NCI-H2171 treated with DMSO at 0.1 percent for 48 hours (cell line): Measurements from ENCODE around the gene PMM2.
"Not testable (repeated sequence)": the region's sequence is repeated elsewhere in the genome, so short reads cannot be mapped to it uniquely, and the experiment has no call there.

ENCODE experiments used
- DNase-seq: peaks from one replicate; lab custom pipeline; 2025; lab: John Stamatoyannopoulos, UW

The PMM2 gene

DNA sequence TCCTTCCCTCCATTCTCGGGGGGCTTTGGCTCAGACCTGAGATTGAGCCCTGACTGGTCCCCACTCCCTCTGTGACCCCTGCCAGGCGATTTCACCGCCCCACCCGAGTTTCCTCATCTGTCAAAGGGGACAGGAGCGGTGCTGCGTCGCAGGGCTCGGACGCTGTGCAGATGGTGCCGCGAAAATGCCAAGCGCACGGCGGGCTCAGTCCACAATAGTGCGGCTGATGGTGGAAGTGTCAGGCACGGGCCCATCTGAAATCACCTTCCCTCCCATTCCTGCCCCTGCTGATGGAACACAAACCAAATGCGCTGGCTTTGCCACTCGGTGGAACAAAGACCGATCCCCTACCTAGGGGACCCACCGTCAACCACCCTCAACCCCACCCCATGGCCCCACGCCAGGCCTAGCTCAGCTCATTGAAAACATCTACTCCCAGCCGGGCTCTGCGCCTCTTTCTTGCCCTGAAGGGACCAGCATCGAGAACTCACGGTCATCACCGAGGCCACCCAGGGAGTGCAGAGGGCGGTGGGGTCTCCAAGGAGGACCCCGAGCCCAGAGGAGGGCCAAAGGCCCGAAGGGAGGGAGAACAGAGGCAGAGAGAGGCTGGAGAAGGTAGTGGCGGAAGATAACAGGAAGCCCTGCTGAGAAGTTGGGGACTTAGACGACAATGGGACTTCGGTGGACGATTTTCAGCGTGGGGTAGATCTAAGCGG is 69.7 kb downstream of the PMM2 start:
- DNase-seq: peak; percentile 32

- no peak for DNase-seq
These were observed 70.3 kb downstream of the PMM2 start for GRCh38 chr16:8867932-8868415.

DNA sequence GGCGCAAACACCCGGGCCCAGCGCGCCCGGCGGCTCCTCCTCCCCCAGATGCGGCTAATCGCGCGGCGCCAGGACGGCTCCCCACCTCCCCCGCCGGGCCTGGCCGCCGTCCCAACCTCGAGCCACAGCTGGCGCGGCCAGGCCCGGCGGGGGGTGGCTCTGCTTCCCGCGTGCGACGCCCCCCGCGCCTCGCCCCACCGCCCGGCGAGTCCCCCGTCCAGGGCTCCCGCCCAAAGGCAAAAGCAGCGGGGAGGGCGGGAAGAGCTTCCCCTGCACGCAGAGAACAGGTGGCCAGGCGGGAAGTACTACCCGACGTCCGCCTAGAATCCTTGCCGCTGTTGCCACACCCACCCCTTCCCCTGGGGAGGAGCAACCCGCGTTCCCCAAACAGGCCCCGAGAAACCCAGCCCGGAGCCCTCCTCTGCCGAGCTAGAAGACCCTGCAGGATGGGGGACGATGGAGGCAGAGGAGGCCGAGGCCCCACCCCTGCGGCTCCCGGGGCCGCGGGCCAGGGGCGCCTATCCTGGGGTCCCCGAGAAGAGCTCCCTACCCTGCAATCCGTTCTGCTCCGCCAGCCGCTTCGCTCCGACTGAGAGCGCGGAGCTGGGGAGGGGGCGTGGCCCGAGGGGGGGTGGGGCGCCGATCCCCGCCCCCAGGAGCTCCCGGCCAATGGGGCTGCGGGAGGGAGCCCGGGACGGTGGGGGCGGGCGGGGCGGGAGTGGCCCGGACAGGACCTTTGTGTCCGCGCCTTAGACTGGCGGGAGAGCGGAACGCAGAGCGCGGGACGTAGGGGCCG is 71.0 kb downstream of the PMM2 start, which contains the start of gene CARHSP1:
Gene CARHSP1, minus strand, starts transcription at position 591 of the 796 bp plus-strand sequence. CDS start 9,678 bp downstream, outside the sequence.
- peak; percentile 96 for DNase-seq

GRCh38 chr16:8869212-8869987 is 71.8 kb downstream of the PMM2 start:
- DNase-seq: peak; percentile 94

- not testable (repeated sequence) for DNase-seq
These were observed 72.3 kb downstream of the PMM2 start for GRCh38 chr16:8869988-8870241.

DNA sequence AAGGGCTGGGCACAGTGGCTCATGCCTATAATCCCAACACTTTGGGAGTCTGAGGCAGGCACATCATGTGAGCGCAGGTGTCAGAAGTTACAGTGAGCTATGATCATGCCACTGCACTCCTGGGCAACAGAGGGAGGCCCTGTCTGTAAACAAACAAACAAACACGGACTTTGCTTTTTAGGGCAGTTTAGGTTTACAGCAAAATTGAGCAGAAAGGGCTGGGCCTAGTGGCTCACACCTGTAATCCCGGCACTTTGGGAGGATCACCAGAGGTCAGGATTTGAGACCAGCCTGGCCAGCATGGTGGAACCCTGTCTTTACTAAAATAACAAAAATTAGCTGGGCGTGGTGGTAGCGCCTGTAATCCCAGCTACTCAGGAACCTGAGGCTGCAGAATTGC is 74.4 kb downstream of the PMM2 start:
- no peak for DNase-seq

- DNase-seq: no peak
These were observed 75.6 kb downstream of the PMM2 start for GRCh38 chr16:8872967-8873865.

DNA sequence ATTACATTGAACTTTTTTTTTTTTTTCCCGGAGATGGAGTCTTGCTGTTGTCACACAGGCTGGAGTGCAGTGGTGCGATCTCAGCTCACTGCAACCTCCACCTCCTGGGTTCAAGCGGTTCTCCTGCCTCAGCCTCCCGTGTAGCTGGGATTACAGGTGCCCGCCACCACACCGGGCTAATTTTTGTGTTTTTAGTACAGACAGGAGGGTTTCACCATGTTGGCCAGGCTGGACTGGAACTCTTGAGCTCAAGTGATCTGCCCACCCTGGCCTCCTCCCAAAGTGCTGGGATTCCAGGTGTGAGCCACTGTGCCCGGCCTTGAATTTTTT is 76.2 kb downstream of the PMM2 start:
- not testable (repeated sequence) for DNase-seq

- no peak for DNase-seq
These were observed 76.7 kb downstream of the PMM2 start for GRCh38 chr16:8874388-8874787.

GRCh38 chr16:8875317-8875716 is 77.7 kb downstream of the PMM2 start:
- not testable (repeated sequence) for DNase-seq

GRCh38 chr16:8877894-8878522 is 80.4 kb downstream of the PMM2 start:
- DNase-seq: no peak

GRCh38 chr16:8878523-8878911 is 80.9 kb downstream of the PMM2 start:
- DNase-seq: no peak

- DNase-seq: no peak
These were observed 83.3 kb downstream of the PMM2 start for GRCh38 chr16:8880839-8881510.

GRCh38 chr16:8882041-8882617 is 84.5 kb downstream of the PMM2 start, which contains the start of gene LITAFD:
Gene LITAFD, plus strand, starts transcription at chr16:8882351. Its CDS starts 2,005 bp downstream, at chr16:8884356.
- DNase-seq: no peak

DNA sequence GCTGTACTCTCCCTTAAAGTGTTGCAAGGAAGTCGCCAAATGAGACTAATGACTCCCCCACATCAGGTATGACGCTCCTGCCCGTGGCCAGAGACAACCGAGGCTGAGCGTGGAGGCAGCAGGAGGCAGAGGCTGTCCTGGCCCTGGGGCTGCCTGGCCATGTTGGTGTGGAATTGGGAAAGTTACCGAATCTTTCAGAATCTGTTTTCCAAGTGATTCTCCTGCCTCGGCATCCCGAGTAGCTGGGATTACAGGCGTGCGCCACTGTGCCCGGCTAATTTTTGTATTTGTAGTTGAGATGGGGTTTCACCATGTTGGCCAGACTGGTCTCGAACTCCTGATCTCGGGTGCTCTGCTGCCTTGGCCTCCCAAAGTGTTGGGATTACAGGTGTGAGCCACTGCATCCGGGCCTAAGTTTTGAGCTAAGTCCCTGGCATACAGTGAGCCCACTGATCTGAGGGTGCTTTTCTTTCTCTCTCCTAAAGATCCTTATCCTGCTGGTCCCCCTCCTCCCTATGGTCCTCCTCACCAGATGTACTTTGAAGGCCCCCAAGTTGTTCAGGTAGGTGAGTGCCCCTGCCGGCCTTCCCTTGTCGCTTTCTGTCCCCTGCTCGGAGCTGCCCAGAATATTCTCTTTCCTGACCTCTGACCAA is 85.2 kb downstream of the PMM2 start:
- DNase-seq: no peak

DNA sequence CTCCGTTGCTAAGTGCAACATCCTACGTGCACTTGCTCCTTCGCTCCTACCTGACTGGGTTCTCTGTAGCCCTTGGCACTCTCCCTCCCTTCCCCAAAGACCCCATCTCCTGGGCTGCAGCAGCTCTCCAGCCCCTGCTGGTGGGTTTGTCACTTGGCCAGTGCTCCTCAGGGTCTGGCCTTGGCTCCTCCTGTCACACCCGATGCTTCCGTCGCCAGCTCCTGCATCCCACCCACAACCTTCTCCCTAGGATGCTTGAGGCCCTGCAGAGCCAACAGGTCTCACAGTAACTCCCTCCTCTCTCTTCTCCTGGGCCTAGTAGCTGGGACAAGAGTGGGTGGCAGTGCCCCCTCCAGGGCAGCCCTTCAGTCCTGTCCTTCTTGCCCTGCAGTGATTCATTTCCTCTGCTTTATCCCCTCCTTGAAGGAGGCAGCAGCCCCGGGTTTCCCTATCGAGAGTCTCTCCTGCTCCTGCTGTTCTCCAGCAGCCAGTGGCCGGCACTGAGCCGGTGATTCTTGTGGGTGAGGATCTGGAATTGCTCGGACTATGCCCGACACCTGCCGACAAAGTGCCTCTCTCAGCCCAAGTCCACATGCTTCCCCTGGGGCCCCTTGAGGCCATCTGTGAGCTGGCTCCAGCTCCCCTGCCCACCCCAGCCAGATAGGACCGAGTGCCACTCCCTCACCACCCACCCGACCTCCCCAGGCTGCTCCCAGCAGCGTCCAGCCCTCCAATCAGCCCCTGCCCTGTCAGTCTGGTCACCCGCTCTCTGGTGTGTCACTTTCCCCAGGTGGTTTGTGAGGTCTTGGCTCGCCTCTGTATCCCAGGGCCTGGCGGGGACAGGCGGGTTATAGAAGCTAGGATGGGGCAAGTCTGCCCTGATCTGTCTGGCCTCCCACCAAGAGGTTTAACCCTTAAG is 88.3 kb downstream of the PMM2 start:
- peak; percentile 9 for DNase-seq

DNA sequence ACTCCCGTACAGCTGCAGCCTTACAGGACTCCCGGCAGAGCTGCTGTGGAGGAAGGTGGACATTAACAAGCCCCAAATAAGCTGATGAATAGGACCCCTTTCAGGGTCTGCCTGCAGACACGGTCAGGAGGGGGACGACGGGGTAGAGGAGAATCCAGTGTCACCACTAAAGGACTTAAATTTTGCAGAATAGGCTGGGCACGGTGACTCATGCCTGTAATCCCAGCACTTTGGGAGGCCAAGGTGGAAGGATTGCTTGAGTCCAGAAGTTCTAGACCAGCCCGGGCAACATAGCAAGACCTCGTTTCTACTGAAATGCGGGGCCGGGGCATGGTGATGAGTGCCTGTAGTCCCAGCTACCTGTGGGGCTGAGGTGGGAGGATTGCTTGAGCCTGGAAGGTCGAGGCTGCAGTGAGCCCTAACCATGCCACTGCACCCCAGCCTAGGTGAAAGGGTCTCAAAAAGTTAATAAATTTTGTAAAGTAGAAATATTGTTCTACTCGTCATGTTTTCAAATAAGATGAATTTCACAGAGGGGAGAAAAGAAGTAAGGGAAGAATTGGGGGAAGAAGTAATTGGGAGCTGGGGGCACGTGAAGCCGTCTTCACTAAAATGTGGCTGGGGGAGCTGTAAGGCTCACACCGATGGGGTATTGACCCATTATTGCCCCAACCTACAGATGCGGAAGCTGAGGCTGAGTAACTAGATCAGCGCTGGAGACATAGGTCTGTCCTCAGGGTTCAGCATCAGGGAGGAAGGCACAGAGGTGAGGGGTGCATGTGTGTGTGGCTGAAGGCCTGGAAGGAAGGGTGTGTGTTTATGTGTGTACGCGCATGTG is 89.2 kb downstream of the PMM2 start:
- DNase-seq: no peak

DNA sequence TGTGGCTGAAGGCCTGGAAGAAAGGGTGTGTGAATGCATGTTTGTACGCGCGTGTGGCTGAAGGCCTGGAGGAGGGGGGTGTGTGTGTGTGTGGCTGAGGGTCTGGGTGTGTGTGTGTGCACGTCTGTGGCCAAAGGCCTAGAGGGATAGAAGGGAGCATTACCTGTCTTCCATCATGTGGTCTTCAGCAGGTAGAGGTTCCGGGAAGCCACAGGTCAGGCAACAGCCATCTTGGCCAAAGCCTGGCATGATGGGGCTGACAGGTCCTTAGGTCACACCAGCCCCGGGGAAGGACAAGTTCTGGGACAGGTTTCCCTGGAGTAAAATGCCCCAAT is 89.8 kb downstream of the PMM2 start:
- DNase-seq: no peak
